DND-41 (cell line): ENCODE measurements around the gene OR6X1.

Experiments
- EZH2 ChIP-seq: IDR thresholded peaks from 3 replicates; pipeline ENCODE4 v1.6.1; 2012; ENCODE audit warnings: borderline replicate concordance, low read depth, mild to moderate bottlenecking, moderate library complexity, low read length, inconsistent platforms; ENCODE audit not compliant: severe bottlenecking
- TF ChIP-seq, protein P1 (sequence below): IDR thresholded peaks from 2 replicates; pipeline ENCODE4 v1.5.1; 2012; ENCODE audit warnings: borderline replicate concordance, low read length, moderate library complexity, mild to moderate bottlenecking; ENCODE audit not compliant: poor library complexity, severe bottlenecking; ENCODE audit errors: extremely low read depth

GRCh38 chr11:123740787-123741158 lies 13.5 kb downstream of the OR6X1 start:
- TF ChIP-seq, protein P1, sequence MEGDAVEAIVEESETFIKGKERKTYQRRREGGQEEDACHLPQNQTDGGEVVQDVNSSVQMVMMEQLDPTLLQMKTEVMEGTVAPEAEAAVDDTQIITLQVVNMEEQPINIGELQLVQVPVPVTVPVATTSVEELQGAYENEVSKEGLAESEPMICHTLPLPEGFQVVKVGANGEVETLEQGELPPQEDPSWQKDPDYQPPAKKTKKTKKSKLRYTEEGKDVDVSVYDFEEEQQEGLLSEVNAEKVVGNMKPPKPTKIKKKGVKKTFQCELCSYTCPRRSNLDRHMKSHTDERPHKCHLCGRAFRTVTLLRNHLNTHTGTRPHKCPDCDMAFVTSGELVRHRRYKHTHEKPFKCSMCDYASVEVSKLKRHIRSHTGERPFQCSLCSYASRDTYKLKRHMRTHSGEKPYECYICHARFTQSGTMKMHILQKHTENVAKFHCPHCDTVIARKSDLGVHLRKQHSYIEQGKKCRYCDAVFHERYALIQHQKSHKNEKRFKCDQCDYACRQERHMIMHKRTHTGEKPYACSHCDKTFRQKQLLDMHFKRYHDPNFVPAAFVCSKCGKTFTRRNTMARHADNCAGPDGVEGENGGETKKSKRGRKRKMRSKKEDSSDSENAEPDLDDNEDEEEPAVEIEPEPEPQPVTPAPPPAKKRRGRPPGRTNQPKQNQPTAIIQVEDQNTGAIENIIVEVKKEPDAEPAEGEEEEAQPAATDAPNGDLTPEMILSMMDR, result no peak
- TF ChIP-seq EZH2, result no peak
